Karpas-422 (cell line): ENCODE results near the gene CASKIN1. TPM values are rescaled to one million over a fixed set of nuclear protein-coding genes. Genes with fewer than 3 reads are reported as not detected.

Experiments
- DNase-seq: peaks from one replicate; pipeline ENCODE4 v3.0.0-alpha.2; 2015
- H2AFZ ChIP-seq: fragments of 200-600 bp; sonication (generic); 2 replicates; pipeline ENCODE4 v1.6.1; 2014; ENCODE audit warnings: antibody characterized with exemption, low read length, mixed read lengths
- H3K27ac ChIP-seq: fragments of 200-600 bp; sonication (generic); 2 replicates; pipeline ENCODE4 v1.5.1; 2014; ENCODE audit warnings: mild to moderate bottlenecking, low read length, moderate library complexity
- H3K27me3 ChIP-seq: fragments of 200-600 bp; sonication (generic); 2 replicates; pipeline ENCODE4 v1.6.1; 2014; ENCODE audit warnings: low read length, mixed read lengths
- H3K36me3 ChIP-seq: fragments of 200-600 bp; sonication (generic); 2 replicates; pipeline ENCODE4 v1.6.1; 2014; ENCODE audit warnings: low read length, mixed read lengths; ENCODE audit not compliant: insufficient read depth
- H3K4me1 ChIP-seq: fragments of 200-600 bp; sonication (generic); 2 replicates; pipeline ENCODE4 v1.6.1; 2014; ENCODE audit warnings: mild to moderate bottlenecking, low read length, mixed read lengths
- H3K4me2 ChIP-seq: fragments of 200-600 bp; sonication (generic); 2 replicates; pipeline ENCODE4 v1.6.1; 2014; ENCODE audit warnings: low read length, low read depth, mild to moderate bottlenecking; ENCODE audit not compliant: poor library complexity, severe bottlenecking
- H3K4me3 ChIP-seq: fragments of 200-600 bp; sonication (generic); 2 replicates; pipeline ENCODE4 v1.5.1; 2014; ENCODE audit warnings: mild to moderate bottlenecking, antibody characterized with exemption, low read length, mixed read lengths
- H3K79me2 ChIP-seq: fragments of 200-600 bp; sonication (generic); 2 replicates; pipeline ENCODE4 v1.6.1; 2014; ENCODE audit warnings: mild to moderate bottlenecking, low read length, mixed read lengths
- H3K9ac ChIP-seq: fragments of 200-600 bp; sonication (generic); 2 replicates; pipeline ENCODE4 v1.6.0; 2014; ENCODE audit warnings: low read length
- H3K9me2 ChIP-seq: fragments of 200-600 bp; sonication (generic), shearing (Covaris generic); replicated peaks from 2 replicates; pipeline ENCODE4 v1.6.0; 2014; ENCODE audit warnings: mild to moderate bottlenecking, low read length, moderate library complexity; ENCODE audit not compliant: insufficient read depth
- H3K9me3 ChIP-seq: fragments of 300-700, 200-600 bp; sonication (generic); 2 replicates; pipeline ENCODE4 v1.6.1; 2014; ENCODE audit warnings: low read length, mixed read lengths
- H4K20me1 ChIP-seq: fragments of 200-600 bp; sonication (generic); 2 replicates; pipeline ENCODE4 v1.6.1; 2014; ENCODE audit warnings: mild to moderate bottlenecking, antibody characterized with exemption, low read length, low read depth; ENCODE audit not compliant: insufficient read depth
- total RNA-seq: library from RNA; depleted of rRNA; stranded (reverse); fragments of >200 nt; shearing (Covaris generic); gene quantifications from 2 replicates; pipeline ENCODE4 v1.2.3, GENCODE V29; 2014; ENCODE audit warnings: low replicate concordance

The CASKIN1 gene
- total RNA-seq, 1 experiment from 2014 or later: not detected

DNA sequence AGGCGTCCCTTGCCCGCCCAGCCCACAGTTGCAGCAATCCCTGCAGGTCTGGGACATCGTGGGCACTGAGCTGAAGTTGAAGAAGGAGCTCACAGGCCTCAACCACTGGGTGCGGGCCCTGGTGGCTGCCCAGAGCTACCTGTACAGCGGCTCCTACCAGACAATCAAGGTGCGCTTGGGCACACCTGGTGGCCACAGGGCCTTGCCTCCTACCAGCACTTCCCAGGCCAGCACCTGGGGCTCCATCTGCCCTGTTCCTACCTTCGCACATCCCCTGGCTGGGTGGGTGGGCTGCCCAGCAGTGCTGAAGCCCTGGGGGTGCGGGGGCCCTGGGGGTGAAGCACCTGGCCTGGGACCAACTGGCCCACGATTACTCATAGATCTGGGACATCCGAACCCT lies 21.0 kb downstream of the CASKIN1 start:
- Histone ChIP-seq H3K4me1 (no peaks in the 10 kb centered on the region), H4K20me1 (no peaks in the 10 kb centered on the region), H3K4me2 (no peak overlapping the region), H3K4me3 (no peak overlapping the region), H3K9ac (no peak overlapping the region), H3K9me3 (no peaks in the 10 kb centered on the region), H3K27ac (no peak overlapping the region), H3K79me2 (no peaks in the 10 kb centered on the region), H3K36me3 (peaks cover 19% of the 10 kb centered on the region), H3K27me3 (no peaks in the 10 kb centered on the region), H3K9me2 (no peaks in the 10 kb centered on the region), H2AFZ (no peak overlapping the region)
- DNase-seq: no peak

DNA sequence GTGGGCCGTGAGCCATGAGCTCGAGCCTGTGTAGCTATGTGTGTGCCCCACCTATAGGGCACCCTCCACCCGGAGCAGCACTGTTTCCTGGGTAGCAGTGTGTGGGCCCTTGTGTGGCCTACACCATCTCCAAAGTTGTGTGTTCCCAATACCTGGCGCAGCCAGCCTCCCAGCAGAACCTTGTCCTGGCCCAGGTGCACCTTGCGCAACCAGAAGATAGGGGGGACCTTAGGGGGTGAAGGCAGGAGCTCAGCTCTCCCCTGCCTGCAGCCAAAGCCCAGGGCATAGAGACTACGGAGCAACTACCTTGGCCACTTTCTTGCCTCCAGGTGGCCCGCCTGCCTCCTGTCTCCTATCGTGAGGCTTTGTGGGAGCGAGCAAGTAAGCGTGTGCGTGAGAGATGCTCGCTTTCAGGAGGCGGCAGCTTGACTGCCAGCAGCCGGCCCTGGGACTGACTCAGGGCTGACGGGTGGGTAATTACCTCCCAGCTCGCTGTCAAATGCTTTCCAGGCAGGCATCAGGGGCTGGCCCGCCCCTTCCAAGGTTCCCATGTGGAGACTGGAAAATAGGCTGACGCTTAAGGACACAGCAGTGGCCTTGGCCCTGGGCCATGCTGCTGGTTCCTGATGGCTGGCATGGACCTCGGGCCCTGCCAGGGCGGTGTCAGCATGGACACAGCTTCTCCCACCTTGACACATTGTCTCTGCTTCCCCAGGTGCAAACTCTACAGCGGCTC lies 21.8 kb downstream of the CASKIN1 start:
- H3K4me2 ChIP-seq: no peak overlapping the region
- H3K9me2 ChIP-seq: no peaks in the 10 kb centered on the region
- peaks cover 19% of the 10 kb centered on the region for H3K36me3 ChIP-seq
- no peak overlapping the region for H3K27ac ChIP-seq
- H3K9ac ChIP-seq: no peak overlapping the region
- H3K4me3 ChIP-seq: no peak overlapping the region
- no peaks in the 10 kb centered on the region for H3K27me3 ChIP-seq
- H3K4me1 ChIP-seq: no peaks in the 10 kb centered on the region
- no peaks in the 10 kb centered on the region for H3K79me2 ChIP-seq
- no peak overlapping the region for H2AFZ ChIP-seq
- no peaks in the 10 kb centered on the region for H4K20me1 ChIP-seq
- no peaks in the 10 kb centered on the region for H3K9me3 ChIP-seq
- no peak for DNase-seq

DNA sequence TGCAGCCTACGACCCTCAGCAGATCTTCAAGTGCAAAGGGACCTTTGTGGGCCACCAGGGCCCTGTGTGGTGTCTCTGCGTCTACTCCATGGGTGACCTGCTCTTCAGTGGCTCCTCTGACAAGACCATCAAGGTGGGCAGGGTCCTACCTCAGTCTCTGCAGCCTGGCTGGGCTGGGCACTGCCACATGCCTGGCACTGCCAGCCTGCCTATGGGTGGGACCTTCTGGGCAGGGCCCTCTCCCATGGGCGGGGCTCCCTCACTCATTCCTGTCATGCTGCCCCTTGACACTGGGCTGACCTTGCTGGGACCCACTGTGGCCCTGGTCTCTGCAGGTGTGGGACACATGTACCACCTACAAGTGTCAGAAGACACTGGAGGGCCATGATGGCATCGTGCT lies 22.5 kb downstream of the CASKIN1 start:
- Histone ChIP-seq H3K27ac (no peak overlapping the region), H3K79me2 (no peaks in the 10 kb centered on the region), H3K4me1 (no peaks in the 10 kb centered on the region), H3K27me3 (no peaks in the 10 kb centered on the region), H3K9me3 (no peaks in the 10 kb centered on the region), H2AFZ (no peak overlapping the region), H3K9ac (no peak overlapping the region), H3K4me3 (no peak overlapping the region), H3K4me2 (no peak overlapping the region), H3K36me3 (peaks cover 19% of the 10 kb centered on the region), H3K9me2 (no peaks in the 10 kb centered on the region), H4K20me1 (no peaks in the 10 kb centered on the region)
- no peak for DNase-seq

DNA sequence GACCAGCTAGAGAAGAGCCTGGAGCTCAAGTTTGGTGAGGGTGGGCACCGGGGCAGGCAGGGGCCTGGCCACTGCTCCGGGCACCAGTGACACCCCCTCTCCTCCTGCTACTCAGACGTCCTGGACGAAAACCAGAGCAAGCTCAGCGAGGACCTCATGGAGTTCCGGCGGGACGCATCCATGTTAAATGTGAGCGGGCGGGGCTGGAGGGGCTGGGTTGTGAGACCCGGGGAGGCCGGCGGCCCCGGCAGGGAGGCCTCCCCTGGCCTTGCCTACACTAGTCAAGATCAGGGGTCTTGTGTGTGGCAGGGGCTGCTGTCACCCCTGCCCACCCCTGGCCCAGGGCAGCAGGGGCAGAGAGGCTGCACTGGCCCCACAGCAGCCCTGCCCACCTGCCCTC lies 23.0 kb downstream of the CASKIN1 start:
- H3K9me2 ChIP-seq: no peaks in the 10 kb centered on the region
- DNase-seq: no peak
- no peaks in the 10 kb centered on the region for H3K79me2 ChIP-seq
- peaks cover 19% of the 10 kb centered on the region for H3K36me3 ChIP-seq
- no peak overlapping the region for H3K27ac ChIP-seq
- H3K9me3 ChIP-seq: no peaks in the 10 kb centered on the region
- no peak overlapping the region for H3K9ac ChIP-seq
- H4K20me1 ChIP-seq: no peaks in the 10 kb centered on the region
- H2AFZ ChIP-seq: no peak overlapping the region
- H3K27me3 ChIP-seq: no peaks in the 10 kb centered on the region
- H3K4me3 ChIP-seq: no peak overlapping the region
- H3K4me1 ChIP-seq: no peaks in the 10 kb centered on the region
- H3K4me2 ChIP-seq: no peak overlapping the region

DNA sequence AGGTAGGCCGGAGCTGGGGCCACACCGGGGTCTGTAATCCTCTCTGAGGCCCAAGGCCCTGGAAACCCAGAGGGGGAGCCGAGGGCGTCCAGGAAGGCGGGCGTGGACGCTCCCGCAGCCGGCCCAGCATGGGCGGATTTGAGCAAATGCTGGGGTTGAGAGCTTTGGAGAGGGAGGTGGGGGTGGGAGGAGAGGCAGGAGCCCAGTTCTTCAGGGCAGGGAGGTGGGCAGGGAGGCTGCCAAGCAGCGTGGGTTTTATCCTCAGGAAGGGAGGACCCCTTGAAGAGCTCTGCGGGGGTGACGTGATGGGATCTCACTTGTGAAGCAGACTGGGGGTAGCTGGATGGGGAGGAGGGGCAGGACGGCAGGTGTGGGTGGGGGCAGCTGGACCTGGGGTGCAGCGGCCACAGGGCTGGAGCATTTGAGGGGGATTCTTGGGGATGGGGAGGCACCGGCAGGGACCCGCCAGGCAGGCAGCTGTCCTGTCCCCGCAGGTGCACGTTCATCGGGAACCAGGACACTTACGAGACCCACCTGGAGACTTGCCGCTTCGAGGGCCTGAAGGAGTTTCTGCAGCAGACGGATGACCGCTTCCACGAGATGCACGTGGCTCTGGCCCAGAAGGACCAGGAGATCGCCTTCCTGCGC lies 23.6 kb downstream of the CASKIN1 start:
- H3K27me3 ChIP-seq: no peaks in the 10 kb centered on the region
- no peaks in the 10 kb centered on the region for H4K20me1 ChIP-seq
- H3K9ac ChIP-seq: no peak overlapping the region
- H2AFZ ChIP-seq: no peak overlapping the region
- H3K27ac ChIP-seq: no peak overlapping the region
- H3K79me2 ChIP-seq: no peaks in the 10 kb centered on the region
- H3K4me3 ChIP-seq: no peak overlapping the region
- no peak for DNase-seq
- no peaks in the 10 kb centered on the region for H3K9me3 ChIP-seq
- no peaks in the 10 kb centered on the region for H3K9me2 ChIP-seq
- H3K36me3 ChIP-seq: peaks cover 19% of the 10 kb centered on the region
- no peaks in the 10 kb centered on the region for H3K4me1 ChIP-seq
- H3K4me2 ChIP-seq: no peak overlapping the region

DNA sequence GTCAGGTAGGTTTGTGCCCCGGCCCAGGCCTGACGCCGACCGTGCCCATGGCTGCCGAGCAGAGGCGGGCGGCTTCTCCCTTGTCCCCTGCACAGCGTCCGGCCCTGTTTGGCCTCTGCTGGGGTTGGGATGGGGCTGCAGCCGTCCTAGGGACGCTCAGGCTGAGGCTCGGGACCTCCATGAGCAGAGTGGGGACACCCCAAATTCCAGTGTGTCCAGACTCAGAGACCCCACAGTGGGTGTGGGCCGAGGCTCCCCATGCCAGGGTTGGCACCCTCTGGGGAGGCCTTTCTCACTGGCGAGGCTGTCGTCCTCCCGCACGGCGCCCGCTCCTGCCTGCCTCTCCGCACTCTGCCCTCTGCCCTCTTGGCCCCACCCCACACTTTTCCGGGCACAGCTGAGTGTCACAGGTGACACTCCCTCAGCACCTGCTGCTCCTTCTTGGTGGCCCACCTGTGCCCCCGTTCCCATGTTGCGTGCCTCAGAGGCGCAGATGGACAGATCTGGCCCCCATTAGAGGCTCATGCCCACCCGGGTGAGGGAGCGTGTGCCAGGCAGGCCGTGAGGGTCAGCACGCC lies 24.7 kb downstream of the CASKIN1 start:
- no peaks in the 10 kb centered on the region for H3K27me3 ChIP-seq
- H4K20me1 ChIP-seq: no peaks in the 10 kb centered on the region
- H3K9me3 ChIP-seq: no peaks in the 10 kb centered on the region
- peaks cover 13% of the 10 kb centered on the region for H3K36me3 ChIP-seq
- no peak overlapping the region for H3K4me3 ChIP-seq
- H3K4me2 ChIP-seq: no peak overlapping the region
- no peaks in the 10 kb centered on the region for H3K79me2 ChIP-seq
- no peaks in the 10 kb centered on the region for H3K9me2 ChIP-seq
- no peak overlapping the region for H3K9ac ChIP-seq
- H2AFZ ChIP-seq: no peak overlapping the region
- no peak for DNase-seq
- H3K27ac ChIP-seq: no peak overlapping the region
- no peaks in the 10 kb centered on the region for H3K4me1 ChIP-seq

DNA sequence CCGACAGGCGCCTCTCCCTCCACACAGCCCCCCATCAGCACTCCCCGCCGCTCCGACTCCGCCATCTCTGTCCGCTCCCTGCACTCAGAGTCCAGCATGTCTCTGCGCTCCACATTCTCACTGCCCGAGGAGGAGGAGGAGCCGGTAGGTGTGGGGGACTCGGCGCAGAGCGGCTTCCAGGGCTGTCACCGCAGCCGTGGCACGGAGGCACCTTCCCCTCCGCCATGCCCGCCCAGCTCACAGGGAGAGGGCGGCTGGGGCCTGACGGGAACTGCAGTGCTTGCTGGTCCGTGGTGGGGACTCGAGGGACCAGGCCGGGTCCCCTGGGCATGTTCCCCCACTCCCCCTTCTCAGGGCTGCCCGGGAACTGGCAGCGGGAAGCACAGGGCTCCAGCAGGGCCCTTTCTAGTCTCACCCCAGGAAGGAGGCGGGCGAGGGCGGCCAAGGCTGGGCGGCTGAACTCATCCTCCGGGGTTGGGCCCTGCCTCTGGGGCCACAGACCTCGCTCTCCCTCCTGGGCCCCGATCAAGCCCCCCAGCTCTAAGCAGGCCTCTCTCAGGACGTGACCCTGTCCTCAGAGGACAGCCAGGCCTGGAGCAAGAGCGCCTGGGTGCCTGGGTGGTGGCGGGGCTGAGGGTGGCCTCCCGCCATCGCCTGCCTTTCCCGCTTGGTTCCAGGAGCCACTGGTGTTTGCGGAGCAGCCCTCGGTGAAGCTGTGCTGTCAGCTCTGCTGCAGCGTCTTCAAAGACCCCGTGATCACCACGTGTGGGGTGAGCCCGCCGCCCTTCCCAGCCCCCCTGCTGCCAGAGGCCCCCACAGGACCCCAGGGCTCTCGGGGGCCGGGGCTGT lies 25.6 kb downstream of the CASKIN1 start:
- Histone ChIP-seq H3K4me1 (no peaks in the 10 kb centered on the region), H3K36me3 (peaks cover 12% of the 10 kb centered on the region), H3K9me3 (no peaks in the 10 kb centered on the region), H4K20me1 (peaks cover 6% of the 10 kb centered on the region; the same call in 1 of the 2 replicates), H3K4me3 (no peak overlapping the region), H3K27ac (no peak overlapping the region), H3K79me2 (peaks cover 6% of the 10 kb centered on the region), H3K9me2 (no peaks in the 10 kb centered on the region), H3K9ac (no peak overlapping the region), H3K27me3 (no peaks in the 10 kb centered on the region), H3K4me2 (no peak overlapping the region), H2AFZ (no peak overlapping the region)
- no peak for DNase-seq

DNA sequence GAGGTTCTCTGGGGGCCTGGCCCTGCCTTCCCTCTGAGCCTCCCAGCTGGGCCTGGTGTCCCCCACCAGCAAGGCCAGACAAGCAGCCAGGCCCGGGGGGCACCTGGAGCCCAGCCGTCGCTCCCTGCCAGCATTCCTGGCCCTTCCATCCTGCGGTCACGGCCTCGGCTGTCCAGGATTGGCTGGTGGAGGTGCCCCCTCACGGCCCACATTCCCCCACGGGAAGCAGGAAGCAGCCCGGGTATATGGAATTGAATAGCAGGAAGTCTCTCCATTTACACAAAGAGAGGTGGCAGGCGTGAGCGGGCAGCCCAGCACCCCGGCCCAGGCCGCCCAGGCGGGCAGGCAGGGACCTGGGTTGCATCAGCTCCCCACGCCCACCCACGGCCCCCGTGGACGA lies 26.3 kb downstream of the CASKIN1 start:
- DNase-seq: no peak
- Histone ChIP-seq H3K27me3 (no peaks in the 10 kb centered on the region), H3K9ac (no peak overlapping the region), H4K20me1 (peaks cover 8% of the 10 kb centered on the region; the same call in 1 of the 2 replicates), H3K9me2 (no peaks in the 10 kb centered on the region), H3K4me3 (no peak overlapping the region), H2AFZ (no peak overlapping the region), H3K4me2 (no peak overlapping the region), H3K27ac (no peak overlapping the region), H3K9me3 (no peaks in the 10 kb centered on the region), H3K36me3 (peaks cover 4% of the 10 kb centered on the region), H3K79me2 (peaks cover 10% of the 10 kb centered on the region), H3K4me1 (no peaks in the 10 kb centered on the region)
